Neural cell (in vitro differentiated cells): ENCODE measurements around the gene PCIF1. TPM values are rescaled to one million over a fixed set of nuclear protein-coding genes. Genes with fewer than 3 reads are reported as not detected.

Source experiments
- H2AFZ ChIP-seq: fragments of 200-600, 300-800 bp; sonication (generic), shearing (Covaris generic); 2 replicates; pipeline ENCODE4 v1.6.0; 2014; ENCODE audit warnings: low read depth, mild to moderate bottlenecking, antibody characterized with exemption, low read length, moderate library complexity
- H3F3A ChIP-seq: fragments of 200-600 bp; shearing (Covaris generic); 2 replicates; pipeline ENCODE4 v1.6.1; 2016; ENCODE audit warnings: mild to moderate bottlenecking, moderate library complexity, mixed read lengths, antibody characterized with exemption, low read length; ENCODE audit not compliant: insufficient read depth, poor library complexity, severe bottlenecking
- H3K27ac ChIP-seq: fragments of 200-600, 300-800 bp; sonication (generic), shearing (Covaris generic); 2 replicates; pipeline ENCODE4 v1.5.1; 2014; ENCODE audit warnings: mild to moderate bottlenecking, low read length, moderate library complexity
- H3K27me3 ChIP-seq: fragments of 300-800, 200-600 bp; sonication (generic), shearing (Covaris generic); 2 replicates; pipeline ENCODE4 v1.6.0; 2014; ENCODE audit warnings: mild to moderate bottlenecking, low read depth, low read length, moderate library complexity; ENCODE audit not compliant: insufficient read depth
- H3K36me3 ChIP-seq: fragments of 300-800, 200-600 bp; sonication (generic), shearing (Covaris generic); 2 replicates; pipeline ENCODE4 v1.5.1; 2014; ENCODE audit warnings: mild to moderate bottlenecking, antibody characterized with exemption, low read length, moderate library complexity; ENCODE audit not compliant: insufficient read depth
- H3K4me2 ChIP-seq: fragments of 300-800, 200-600 bp; sonication (generic), shearing (Covaris generic); 2 replicates; pipeline ENCODE4 v1.6.0; 2014; ENCODE audit warnings: mild to moderate bottlenecking, low read length
- H3K4me3 ChIP-seq: fragments of 300-800, 200-600 bp; sonication (generic), shearing (Covaris generic); 2 replicates; pipeline ENCODE4 v1.5.1; 2014; ENCODE audit warnings: mild to moderate bottlenecking, low read length, moderate library complexity
- H3K79me2 ChIP-seq: fragments of 200-600 bp; shearing (Covaris generic); replicated peaks from 2 replicates; pipeline ENCODE4 v1.6.0; 2014; ENCODE audit warnings: mild to moderate bottlenecking, low read length, moderate library complexity; ENCODE audit not compliant: insufficient read depth
- H3K9ac ChIP-seq: fragments of 300-800, 200-600 bp; sonication (generic), shearing (Covaris generic); 2 replicates; pipeline ENCODE4 v1.6.1; 2016; ENCODE audit warnings: mild to moderate bottlenecking, low read length, mixed read lengths
- H3K9me2 ChIP-seq: fragments of 200-600 bp; shearing (Covaris generic); 2 replicates; pipeline ENCODE4 v1.6.1; 2016; ENCODE audit warnings: mild to moderate bottlenecking, low read length, mixed read lengths; ENCODE audit not compliant: insufficient read depth
- H3K9me3 ChIP-seq: fragments of 200-600, 300-800 bp; sonication (generic), shearing (Covaris generic); 2 replicates; pipeline ENCODE4 v1.6.1; 2016; ENCODE audit warnings: mild to moderate bottlenecking, mixed run types, low read length, moderate library complexity, mixed read lengths
- H4K20me1 ChIP-seq: fragments of 200-600 bp; shearing (Covaris generic); 2 replicates; pipeline ENCODE4 v1.6.1; 2016; ENCODE audit warnings: mild to moderate bottlenecking, mixed run types; ENCODE audit not compliant: insufficient read depth
- CTCF ChIP-seq: fragments of 450-650 bp; IDR thresholded peaks from 2 replicates; pipeline ENCODE4 v1.5.1; 2014; ENCODE audit warnings: antibody characterized with exemption, mild to moderate bottlenecking, moderate library complexity; ENCODE audit not compliant: poor library complexity, severe bottlenecking
- EP300 ChIP-seq: fragments of 450-650 bp; conservative IDR thresholded peaks from 2 replicates; pipeline ENCODE4 v1.6.1; 2014; ENCODE audit warnings: antibody characterized with exemption, mild to moderate bottlenecking, moderate library complexity; ENCODE audit not compliant: poor library complexity, severe bottlenecking
- MXI1 ChIP-seq: fragments of 450-650 bp; conservative IDR thresholded peaks from 2 replicates; pipeline ENCODE4 v1.6.1; 2014; ENCODE audit warnings: antibody characterized with exemption, mild to moderate bottlenecking; ENCODE audit not compliant: poor library complexity, severe bottlenecking
- POLR2AphosphoS5 ChIP-seq: IDR thresholded peaks from 2 replicates; pipeline ENCODE4 v1.6.1; 2012
- SMC3 ChIP-seq: fragments of 450-650 bp; conservative IDR thresholded peaks from 2 replicates; pipeline ENCODE4 v1.6.1; 2014; ENCODE audit warnings: antibody characterized with exemption, mild to moderate bottlenecking, moderate library complexity; ENCODE audit not compliant: poor library complexity
- TAF1 ChIP-seq: IDR thresholded peaks from 2 replicates; pipeline ENCODE4 v1.6.1; 2012; ENCODE audit warnings: low read depth
- polyA plus RNA-seq: library from polyadenylated mRNA; depleted of rRNA; stranded (reverse); fragments of >200 nt; gene quantifications from 2 replicates; pipeline ENCODE4 v1.2.3, GENCODE V29; 2014
- TF ChIP-seq, protein P1 (sequence below): IDR thresholded peaks from 2 replicates; pipeline ENCODE4 v1.6.1; 2012; ENCODE audit warnings: borderline replicate concordance

PCIF1 gene
- polyA plus RNA-seq, 1 donor from 2014 or later: 28.3 TPM

GRCh38 chr20:45997187-45997586 lies 62.7 kb downstream of the PCIF1 start:
- TF ChIP-seq SMC3 (no peak), POLR2AphosphoS5 (no peak), TAF1 (no peak), MXI1 (no peak), CTCF (no peak), EP300 (no peak)
- TF ChIP-seq, protein P1, sequence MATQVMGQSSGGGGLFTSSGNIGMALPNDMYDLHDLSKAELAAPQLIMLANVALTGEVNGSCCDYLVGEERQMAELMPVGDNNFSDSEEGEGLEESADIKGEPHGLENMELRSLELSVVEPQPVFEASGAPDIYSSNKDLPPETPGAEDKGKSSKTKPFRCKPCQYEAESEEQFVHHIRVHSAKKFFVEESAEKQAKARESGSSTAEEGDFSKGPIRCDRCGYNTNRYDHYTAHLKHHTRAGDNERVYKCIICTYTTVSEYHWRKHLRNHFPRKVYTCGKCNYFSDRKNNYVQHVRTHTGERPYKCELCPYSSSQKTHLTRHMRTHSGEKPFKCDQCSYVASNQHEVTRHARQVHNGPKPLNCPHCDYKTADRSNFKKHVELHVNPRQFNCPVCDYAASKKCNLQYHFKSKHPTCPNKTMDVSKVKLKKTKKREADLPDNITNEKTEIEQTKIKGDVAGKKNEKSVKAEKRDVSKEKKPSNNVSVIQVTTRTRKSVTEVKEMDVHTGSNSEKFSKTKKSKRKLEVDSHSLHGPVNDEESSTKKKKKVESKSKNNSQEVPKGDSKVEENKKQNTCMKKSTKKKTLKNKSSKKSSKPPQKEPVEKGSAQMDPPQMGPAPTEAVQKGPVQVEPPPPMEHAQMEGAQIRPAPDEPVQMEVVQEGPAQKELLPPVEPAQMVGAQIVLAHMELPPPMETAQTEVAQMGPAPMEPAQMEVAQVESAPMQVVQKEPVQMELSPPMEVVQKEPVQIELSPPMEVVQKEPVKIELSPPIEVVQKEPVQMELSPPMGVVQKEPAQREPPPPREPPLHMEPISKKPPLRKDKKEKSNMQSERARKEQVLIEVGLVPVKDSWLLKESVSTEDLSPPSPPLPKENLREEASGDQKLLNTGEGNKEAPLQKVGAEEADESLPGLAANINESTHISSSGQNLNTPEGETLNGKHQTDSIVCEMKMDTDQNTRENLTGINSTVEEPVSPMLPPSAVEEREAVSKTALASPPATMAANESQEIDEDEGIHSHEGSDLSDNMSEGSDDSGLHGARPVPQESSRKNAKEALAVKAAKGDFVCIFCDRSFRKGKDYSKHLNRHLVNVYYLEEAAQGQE: no peak
- Histone ChIP-seq H3K4me3 (no peak overlapping the region), H3K79me2 (no peaks in the 10 kb centered on the region), H3F3A (no peaks in the 10 kb centered on the region), H3K9me2 (no peaks in the 10 kb centered on the region), H3K4me2 (no peak overlapping the region), H3K9ac (no peak overlapping the region), H3K9me3 (no peaks in the 10 kb centered on the region), H2AFZ (no peak overlapping the region), H3K36me3 (no peaks in the 10 kb centered on the region), H4K20me1 (no peaks in the 10 kb centered on the region), H3K27ac (no peak overlapping the region), H3K27me3 (no peaks in the 10 kb centered on the region)

Other genes with a start within 250 kb of the PCIF1 start
- gene WFDC13, start 232.6 kb upstream of the PCIF1 start, polyA plus RNA-seq: not detected in 2 replicates
- not detected in 2 replicates for gene WFDC10B, start 229.7 kb upstream of the PCIF1 start, polyA plus RNA-seq
- gene SPINT4, start 212.3 kb upstream of the PCIF1 start, polyA plus RNA-seq: not detected in 2 replicates
- not detected in 2 replicates for gene WFDC3, start 142.8 kb upstream of the PCIF1 start, polyA plus RNA-seq
- gene DNTTIP1, start 142.7 kb upstream of the PCIF1 start, polyA plus RNA-seq: 35.9 and 43.8 TPM in 2 replicates
- gene UBE2C, start 122.0 kb upstream of the PCIF1 start, polyA plus RNA-seq: 2.5 and 4.9 TPM in 2 replicates
- 3.8 TPM in 1 of 2 replicates, not detected in the other for gene TNNC2, start 107.4 kb upstream of the PCIF1 start, polyA plus RNA-seq
- 7.2 and 14.8 TPM in 2 replicates for gene SNX21, start 100.9 kb upstream of the PCIF1 start, polyA plus RNA-seq
- gene ACOT8, start 77.3 kb upstream of the PCIF1 start, polyA plus RNA-seq: 60.9 and 68.7 TPM in 2 replicates
- gene ZSWIM3, start 77.1 kb upstream of the PCIF1 start, polyA plus RNA-seq: 12.3 and 14.3 TPM in 2 replicates
- 3.3 and 5.5 TPM in 2 replicates for gene ZSWIM1, start 53.5 kb upstream of the PCIF1 start, polyA plus RNA-seq
- gene SPATA25, start 47.1 kb upstream of the PCIF1 start, polyA plus RNA-seq: 1.2 and 5.1 TPM in 2 replicates
- 5.0 and 6.3 TPM in 2 replicates for gene NEURL2, start 43.5 kb upstream of the PCIF1 start, polyA plus RNA-seq
- 25.7 and 49.7 TPM in 2 replicates for gene CTSA, start 43.3 kb upstream of the PCIF1 start, polyA plus RNA-seq
- gene PLTP, start 22.5 kb upstream of the PCIF1 start, polyA plus RNA-seq: 5.3 and 7.0 TPM in 2 replicates
- gene ZNF335, start 37.5 kb downstream of the PCIF1 start, polyA plus RNA-seq: 12.8 and 18.9 TPM in 2 replicates
- gene MMP9, start 74.2 kb downstream of the PCIF1 start, polyA plus RNA-seq: not detected in 2 replicates
- 53.1 and 74.4 TPM in 2 replicates for gene SLC12A5, start 94.5 kb downstream of the PCIF1 start, polyA plus RNA-seq
- 23.0 and 29.9 TPM in 2 replicates for gene NCOA5, start 155.3 kb downstream of the PCIF1 start, polyA plus RNA-seq
- gene CD40, start 183.6 kb downstream of the PCIF1 start, polyA plus RNA-seq: not detected in 2 replicates